Gastroesophageal sphincter (tissue), 3 donors: ENCODE data around the gene MAN1C1.

Experiments
- CTCF ChIP-seq, 4 experiments: fragments of 200-600 bp in 2 of 4; fragments of 450-650 bp in 2 of 4; sonication (generic) in 1 of 4; IDR thresholded peaks; one replicate each; pipeline ENCODE4 v1.5.1; 2017 to 2019; ENCODE audit warnings: antibody characterized with exemption in 4 of 4, mild to moderate bottlenecking in 2 of 4, moderate library complexity in 2 of 4
- POLR2A ChIP-seq, 2 donors: fragments of 450-650 bp; IDR thresholded peaks; one replicate each; pipeline ENCODE4 v1.6.1; 2017; ENCODE audit warnings: antibody characterized with exemption in 2 of 2, mild to moderate bottlenecking in 2 of 2, moderate library complexity in 1 of 2

- TF ChIP-seq POLR2A (IDR thresholded peaks at IDR 0.05) (no peak), CTCF (IDR thresholded peaks at IDR 0.05) (no peak)
These were observed 41.5 kb downstream of the MAN1C1 start for GRCh38 chr1:25657883-25658760.
